Measurements from ENCODE around the gene CHI3L1.

- TF ChIP-seq TAF1 (IDR thresholded peaks at IDR 0.05; ENCODE audit: borderline replicate concordance, insufficient read depth, low read length), result no peak
- TF ChIP-seq SIN3A (IDR thresholded peaks at IDR 0.05; ENCODE audit: borderline replicate concordance, insufficient read depth, low read length), result no peak
- no peak for TF ChIP-seq POLR2AphosphoS5 (IDR thresholded peaks at IDR 0.05; ENCODE audit: low read depth, low read length)
- TF ChIP-seq REST (IDR thresholded peaks at IDR 0.05; ENCODE audit: insufficient read depth in 1 of 2, low read depth in 2 of 2, low read length in 2 of 2), result no peak
Observed at GRCh38 chr1:203150511-203151297, 35.8 kb downstream of the CHI3L1 start.

All from PFSK-1 (cell line).